Stimulated activated CD4-positive, alpha-beta T cell treated with anti-CD3 and anti-CD28 coated beads, TNF-alpha, amount 100 ng/mL, for 4 hours (primary cell): ENCODE measurements around the gene ATP9A.
"Not testable (repeated sequence)": the region's sequence is repeated elsewhere in the genome, so short reads cannot be mapped to it uniquely, and the experiment has no call there.

Experiments used
- DNase-seq, 3 experiments: peaks; one replicate each; pipeline ENCODE4 v3.0.0-alpha.2; 2020; ENCODE audit warnings: low read depth in 3 of 3

The ATP9A gene

DNA sequence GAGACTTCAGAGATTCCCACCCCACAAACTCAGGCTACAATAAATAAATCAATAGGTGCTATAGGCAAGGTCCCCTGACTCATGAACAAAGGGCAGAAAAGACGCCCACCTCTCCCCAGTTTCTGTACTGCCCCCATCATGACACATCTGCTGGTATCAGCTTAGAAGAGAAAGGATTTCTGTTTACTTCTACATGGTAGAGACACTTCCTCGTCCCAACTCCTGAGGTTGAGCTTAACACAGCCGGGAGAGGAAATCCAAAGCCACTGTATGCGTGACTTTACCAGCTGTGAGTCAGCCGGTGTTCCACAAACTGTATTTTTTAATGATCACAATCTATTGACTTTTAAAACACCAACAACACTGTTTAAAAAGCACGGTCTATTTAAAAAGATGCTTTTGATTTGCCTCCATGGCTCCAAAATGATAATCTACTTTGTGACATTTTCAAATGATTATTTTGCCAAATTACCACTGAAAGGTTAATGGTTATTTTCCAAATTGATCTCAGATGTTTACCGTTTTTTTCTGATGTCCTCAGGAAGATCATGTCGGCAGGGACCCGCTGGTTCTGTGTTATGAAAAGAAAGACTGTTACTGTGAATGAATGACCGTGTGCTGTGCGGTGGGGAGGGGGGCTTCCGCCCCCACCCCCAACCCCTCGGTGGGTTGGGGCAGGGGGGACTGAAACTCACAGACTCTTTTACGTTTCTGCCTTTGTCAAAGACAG lies 72.5 kb downstream of the ATP9A start:
- DNase-seq: no peak

DNA sequence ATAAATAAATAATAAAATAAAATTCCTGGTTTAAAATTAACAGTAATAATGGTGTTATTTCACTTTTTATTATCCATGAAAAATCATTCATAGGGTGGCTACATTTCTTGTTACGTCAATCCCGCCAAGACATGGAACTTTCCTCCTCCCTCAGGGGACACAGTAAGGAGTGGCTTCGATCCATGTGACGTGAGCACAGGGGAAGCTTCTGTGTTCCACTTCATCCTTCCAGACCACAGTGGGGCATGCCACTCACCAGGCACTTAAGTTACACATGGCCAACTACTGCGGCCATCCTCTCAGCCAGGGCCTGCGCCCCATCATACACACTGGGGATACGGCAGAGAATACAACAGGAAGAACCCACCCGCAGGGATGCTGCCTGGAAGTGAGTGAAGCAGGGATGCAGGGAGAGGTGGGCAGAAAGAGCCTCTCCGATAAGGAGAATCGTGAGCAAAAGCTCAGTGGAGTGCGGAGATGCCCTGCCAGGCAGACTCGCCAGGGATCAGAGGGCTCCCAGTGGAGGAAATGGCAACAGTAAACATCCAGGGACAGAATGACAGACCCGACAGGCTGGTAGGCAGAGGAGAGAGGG lies 75.3 kb downstream of the ATP9A start:
- DNase-seq: no peak

DNA sequence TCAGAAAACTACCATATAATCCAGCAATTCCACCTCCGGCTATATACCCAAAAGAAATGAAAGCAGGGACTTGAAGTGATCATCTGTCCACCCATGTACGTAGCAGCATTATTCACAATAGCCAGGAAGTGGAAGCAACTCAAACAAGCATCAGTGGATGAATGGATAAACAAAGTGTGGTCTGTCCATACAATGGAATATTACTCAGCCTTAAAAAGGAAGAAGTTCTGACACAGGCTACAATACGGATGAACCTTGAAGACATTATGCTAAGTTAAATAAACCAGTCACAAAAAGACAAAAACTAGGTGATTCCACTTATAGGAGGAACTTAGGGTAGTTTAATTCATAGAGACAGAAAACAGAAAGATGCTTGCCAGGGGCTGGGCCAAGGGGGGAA lies 76.5 kb downstream of the ATP9A start:
- DNase-seq: no peak

DNA sequence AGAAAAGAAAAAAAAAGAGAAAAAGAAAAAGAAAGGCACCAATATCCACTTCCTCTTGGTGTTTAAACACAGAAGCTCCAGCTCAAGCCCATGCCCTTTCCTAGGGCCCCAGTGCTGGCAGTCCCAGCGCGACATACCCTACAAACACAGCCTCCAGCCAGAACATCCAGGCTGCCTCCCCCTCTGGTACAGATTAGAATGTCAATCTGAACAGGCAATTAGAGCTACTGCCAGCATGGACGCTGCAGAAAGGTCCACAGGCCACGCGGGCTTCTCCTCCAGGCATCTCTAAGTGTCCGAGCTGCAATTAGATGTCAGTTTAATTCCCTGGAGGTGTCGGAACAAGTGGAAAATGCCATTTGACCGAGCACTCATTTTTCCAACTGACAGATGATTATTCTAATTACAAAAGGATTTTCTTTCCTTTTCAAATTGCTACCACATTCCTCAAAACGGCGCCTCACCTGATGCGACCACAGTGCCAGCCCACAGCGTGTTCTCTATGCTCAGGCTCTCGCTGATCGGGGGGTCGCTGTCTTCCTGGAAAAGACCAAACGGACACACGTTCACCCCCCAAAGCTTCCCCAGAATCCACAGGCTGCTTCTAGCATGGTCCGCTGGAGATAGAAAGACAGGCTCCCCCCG lies 79.5 kb downstream of the ATP9A start:
- DNase-seq: no peak

DNA sequence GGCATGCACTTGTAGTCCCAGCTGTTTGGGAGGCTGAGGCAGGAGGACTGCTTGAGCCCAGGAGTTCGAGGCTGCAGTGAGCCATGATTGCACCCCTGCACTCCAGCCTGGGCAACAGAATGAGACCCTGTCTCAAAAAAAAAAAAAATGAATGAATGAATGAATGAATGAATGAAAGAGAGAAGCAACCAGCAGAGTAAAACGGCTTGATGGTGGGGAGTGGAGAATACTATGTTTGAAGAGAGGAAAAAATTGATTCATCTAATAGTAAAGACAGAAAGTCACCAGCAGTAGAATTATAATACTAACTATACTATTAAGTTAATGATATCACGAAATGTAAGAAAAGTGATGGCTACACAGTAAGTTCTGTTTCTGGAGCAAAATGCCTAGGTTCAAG lies 80.6 kb downstream of the ATP9A start:
- DNase-seq: no peak

DNA sequence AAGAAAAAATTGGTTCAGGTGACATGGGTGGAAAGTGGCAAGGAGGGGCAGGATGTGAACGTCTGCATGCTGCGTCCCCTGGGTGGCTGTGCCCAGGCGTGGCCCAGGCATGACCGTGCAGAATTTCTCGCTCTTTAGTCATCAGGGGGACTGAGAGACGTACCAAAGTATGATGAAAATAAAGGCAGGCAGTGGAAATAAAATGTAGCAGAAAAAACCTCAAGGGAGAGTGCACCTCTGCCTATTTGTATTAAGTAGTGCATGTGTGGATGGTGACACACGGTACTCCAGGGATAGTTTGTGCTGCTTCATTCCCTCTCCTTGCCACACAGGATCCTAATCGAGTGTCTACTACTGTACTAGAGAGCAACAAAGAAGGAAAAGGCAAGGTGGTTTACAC lies 81.1 kb downstream of the ATP9A start:
- DNase-seq: no peak

DNA sequence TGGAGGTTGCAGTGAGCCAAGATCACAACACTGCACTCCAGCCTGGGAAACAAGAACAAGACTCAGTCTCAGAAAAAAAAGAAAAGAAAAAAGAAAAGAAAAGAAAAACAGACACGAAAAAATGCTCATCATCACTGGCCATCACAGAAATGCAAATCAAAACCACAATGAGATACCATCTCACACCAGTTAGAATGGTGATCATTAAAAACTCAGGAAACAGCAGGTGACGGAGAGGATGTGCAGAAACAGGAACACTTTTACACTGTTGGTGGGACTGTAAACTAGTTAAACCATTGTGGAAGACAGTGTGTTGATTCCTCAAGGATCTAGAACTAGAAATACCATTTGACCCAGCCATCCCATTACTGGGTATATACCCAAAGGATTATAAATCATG lies 82.7 kb downstream of the ATP9A start:
- DNase-seq: not testable (repeated sequence)

DNA sequence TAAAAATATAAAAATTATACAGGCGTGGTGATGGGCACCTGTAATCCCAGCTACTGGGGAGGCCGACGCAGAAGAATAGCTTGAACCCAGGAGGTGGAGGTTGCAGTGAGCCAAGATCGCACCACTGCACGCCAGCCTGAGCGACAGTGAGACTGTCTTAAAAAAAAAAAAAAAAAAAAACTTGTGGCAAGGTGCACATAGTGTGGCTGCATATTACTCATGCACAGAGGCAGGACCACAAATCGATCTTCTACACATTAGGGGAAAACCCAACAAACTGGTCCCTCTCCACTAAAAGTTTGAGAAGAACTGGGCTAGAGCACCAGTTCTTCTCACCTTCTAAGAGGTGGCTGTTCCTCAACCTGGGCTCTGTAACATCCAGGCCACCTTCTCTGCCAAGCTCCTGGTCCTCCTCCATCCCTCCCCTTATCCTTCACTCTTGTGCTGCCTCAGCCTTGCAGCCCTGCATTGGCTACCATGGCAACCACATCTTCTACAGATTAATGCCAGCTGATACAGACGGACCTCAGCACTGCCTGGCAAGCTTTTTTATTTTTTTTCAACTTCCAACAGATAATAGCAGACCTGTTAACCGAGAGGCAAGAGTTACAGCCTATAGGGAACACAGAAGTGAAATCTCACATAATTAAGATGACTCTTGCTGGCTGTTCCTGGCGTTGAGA lies 88.0 kb downstream of the ATP9A start:
- DNase-seq: no peak

DNA sequence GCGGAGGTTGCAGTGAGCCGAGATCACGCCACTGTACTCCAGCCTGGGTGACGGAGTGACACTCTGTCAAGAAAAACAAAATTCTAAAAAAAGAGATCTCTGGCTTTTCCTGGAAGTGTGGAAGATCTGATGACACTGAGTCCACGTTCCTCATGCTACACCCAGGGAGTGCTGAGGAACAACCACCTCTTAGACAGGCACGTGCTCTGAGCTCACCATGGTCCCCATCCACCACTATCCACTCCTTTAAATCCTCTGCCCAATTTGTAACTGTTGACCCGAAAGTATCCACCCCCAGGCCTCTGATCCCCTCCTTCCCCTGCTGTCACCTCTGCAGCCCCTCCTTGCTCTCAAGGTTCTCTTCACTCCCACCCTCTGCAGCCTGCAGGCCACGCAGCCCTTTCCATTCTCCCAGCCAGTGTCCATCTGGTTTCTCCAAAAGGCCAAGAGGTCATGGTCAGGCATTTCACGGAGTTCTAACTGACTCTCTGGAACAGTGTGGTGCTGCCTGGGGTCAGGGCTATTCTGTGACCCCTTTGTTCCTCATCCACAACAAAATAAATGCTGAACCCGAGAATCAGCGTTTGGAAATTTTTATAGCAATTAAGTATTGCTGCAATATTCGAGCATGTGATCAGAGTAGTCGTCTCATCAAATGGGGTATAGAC lies 88.8 kb downstream of the ATP9A start:
- no peak for DNase-seq

DNA sequence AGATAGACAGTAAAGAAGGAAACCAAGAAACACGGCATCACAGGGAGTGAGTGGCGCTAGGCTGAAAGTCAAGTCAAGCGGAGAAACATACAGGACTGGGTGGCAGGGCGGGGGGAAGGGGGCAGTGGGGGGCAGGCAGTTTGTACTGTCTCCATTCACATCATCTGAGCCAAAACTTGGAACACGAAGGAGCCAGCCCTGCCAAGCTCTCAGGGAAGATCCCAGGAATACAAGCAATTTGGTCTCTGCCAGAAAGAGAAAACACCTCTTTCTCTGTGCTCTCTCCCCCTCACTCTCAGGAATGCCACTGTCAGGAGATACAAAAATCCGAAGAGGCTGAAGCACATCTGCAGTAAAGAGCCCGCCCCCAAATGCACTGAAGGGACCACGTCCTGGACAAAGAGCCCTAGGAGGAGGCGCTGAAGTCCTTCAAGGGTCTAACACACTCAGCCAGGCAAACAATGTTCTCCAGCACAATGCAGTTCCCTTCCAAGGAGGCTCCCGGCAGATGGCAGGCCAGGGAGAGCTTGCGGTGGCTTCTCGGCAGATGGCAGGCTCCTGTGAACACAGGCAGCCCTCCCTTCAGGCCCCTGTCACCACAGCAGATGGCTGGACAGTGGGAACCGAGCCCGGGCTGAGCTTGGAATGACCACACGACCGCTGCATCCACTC lies 90.0 kb downstream of the ATP9A start:
- DNase-seq: no peak

DNA sequence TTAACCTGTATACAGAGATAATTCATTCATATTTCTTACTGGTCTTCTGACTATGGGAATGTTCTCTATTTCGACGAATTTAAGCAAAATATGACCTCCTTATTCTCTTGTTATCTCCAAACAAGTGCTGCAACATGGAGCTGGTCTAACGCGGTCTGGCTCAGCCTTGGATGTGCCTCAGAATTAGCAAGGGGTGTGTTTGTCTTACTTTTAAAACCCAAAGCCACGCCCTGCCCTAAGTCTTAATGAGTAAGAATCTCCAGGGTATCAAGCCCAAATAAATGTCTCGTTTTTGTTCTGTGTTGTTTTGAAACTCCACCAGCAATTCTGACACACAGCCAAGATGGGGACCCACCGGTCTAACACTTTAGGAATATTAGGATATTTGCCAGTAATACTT lies 99.2 kb downstream of the ATP9A start:
- no peak for DNase-seq

DNA sequence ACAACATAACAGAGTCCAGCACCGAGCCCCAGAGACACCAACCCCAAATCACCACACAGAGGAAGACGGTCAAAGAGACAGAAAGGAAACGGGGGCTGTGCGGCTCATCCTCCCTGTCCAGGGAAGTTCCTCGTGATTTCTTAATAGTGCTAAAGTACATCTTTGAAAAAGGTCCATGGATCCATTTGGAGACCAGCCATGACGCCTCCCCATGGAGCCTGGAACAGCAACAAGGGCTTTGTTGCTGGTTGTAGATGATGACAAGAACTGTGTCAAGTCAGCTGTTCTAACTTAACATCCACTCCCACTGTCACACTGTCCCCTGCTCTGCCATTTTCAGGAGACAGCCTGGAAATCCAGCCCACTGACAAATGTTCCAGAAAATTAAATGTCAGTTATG lies 99.7 kb downstream of the ATP9A start:
- DNase-seq: no peak

DNA sequence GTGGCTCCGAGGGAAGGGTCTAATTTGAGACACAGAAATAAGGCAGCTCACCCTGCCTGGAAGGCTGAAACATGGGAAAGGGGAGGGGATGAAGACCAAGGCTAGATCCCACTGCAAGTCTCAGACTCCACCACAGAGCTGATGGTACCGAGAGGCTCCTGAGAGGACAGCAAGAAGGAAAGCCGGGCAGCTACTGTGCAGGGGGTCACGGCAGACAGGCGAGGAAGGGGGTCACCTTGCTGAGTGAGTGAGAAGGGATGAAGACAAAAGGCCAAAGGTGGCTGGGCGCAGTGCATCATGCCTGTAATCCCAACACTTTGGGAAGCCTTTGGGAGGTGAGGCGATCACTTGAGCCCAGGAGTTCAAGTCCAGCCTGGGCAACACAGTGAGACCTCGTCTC lies 100.7 kb downstream of the ATP9A start:
- DNase-seq: no peak

DNA sequence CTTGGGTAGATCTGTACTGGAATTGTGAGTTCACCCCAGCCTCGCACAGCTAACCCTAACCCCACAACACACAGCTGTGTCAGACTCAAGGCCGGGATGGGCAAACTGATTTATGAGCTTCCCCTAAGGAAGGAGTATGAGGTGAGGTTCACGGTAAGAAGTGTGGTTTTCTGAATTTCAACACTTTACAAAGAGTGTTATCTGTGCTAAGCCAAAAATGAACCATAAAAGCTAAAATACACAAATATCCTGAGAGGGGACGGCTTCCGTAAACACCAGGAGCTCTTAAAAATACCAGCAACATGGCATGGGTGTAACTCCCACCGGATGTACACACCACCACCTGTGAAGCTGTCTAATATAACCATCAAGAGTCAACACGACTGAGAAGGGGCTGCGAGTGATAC lies 101.2 kb downstream of the ATP9A start:
- no peak for DNase-seq

DNA sequence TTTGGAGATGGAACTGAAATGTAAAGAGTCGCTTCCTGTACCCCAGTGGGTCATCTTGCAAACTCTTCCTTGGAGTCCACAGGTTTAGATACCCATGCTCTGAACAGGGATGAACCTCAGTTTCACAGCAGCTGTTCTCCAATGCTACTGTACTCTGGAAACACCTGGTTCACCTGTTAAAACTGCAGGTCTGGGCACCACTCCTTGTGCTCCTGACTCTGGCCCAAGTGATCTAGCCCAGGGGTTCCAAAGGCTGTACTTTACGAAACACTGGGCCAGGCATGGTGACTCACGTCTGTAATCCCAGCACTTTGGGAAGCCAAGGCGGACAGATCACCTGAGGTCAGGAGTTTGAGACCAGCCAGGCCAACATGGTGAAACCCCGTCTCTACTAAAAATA lies 102.1 kb downstream of the ATP9A start:
- no peak for DNase-seq

DNA sequence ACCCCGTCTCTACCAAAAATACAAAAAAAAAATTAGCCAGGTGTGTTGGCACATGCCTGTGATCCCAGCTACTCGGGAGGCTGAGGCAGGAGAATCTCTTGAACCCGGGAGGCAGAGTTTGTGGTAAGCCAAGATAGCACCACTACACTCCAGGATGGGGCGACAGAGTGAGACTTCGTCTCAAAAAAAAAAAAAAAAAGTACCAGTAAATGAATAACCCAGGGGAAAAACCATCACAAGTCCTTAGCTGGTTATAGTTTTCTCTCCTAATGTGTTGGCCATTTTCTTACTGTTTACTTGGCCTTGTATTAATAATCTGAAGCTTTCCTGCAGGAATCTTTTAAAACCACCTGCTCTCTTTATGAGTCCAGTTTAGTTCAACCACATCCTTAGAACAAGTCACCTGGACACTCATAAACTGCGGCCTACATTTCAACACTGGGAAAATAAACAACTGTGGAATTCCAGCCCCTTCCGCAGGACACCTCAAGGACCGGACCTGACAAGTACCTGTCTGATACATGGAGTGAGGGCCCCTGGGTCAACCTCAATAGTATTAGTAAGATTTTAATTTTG lies 102.6 kb downstream of the ATP9A start:
- no peak for DNase-seq

DNA sequence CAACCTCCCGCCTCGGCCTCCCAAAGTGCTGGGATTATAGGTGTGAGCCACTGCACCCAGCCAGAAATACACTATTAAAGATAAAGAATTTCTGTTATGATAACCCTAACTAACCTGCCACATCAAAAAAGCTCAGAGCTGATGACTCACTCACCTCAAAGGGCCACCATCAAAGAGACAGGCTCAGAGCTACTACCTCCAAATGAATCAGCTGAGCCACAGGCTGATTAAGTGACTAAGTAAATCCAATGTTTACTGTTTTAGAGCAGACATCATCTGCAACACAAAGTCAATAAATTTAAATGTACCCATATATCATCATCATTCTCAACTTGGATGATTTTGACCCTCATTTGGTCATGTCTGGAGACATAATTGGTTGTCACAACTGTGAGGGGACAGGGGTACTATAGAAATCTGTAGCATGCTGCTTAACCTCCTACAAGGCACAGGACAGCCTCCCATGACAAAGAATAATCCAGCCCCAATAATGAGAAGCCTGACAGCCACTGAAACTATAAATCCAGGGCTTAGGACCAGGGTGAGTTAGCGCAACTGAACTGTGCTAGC lies 106.5 kb downstream of the ATP9A start:
- DNase-seq: peak in 2 of 3 experiments; percentile 5 to 14

DNA sequence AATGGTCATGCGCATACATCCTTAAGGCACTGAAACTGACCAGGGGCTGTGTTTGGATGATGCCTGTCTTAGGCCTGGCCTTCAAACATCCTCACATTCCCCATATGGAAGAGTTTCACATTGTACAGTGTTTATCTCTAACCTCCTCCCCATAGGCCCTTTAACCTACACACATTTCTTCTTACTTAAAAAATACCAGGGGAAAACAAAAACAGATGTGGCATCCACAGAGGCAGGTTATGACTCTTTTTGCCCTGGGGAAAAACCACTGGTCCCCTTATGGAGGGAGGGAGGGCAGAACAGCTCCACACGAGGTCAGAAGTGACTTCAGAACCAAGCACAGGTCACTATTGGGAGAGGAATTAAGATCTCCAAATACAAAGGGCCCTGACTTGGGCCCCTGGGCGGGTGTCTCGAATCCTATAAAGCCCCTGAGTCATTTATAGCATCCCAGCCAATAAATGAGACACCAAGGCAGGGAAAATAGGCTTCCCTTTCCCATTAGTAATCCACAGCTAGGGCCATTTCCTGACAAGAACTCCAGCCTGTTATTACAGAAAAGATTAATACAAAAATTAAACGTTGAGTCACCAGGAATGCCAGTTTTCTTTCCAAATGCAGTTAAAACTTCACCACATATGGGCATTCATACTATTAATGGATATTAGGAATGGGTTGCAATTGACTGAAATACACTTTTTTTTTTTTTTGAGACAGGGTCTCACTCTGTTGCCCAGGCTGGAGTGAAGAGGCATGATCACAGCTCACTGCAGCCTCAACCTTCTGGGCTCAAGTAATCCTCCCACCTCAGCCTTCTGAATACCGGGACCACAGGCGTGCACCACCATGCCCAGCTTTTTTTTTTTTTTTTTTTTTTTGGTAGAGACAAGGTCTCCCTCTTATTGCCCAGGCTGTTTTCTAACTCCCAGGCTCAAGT lies 107.2 kb downstream of the ATP9A start:
- DNase-seq: no peak

DNA sequence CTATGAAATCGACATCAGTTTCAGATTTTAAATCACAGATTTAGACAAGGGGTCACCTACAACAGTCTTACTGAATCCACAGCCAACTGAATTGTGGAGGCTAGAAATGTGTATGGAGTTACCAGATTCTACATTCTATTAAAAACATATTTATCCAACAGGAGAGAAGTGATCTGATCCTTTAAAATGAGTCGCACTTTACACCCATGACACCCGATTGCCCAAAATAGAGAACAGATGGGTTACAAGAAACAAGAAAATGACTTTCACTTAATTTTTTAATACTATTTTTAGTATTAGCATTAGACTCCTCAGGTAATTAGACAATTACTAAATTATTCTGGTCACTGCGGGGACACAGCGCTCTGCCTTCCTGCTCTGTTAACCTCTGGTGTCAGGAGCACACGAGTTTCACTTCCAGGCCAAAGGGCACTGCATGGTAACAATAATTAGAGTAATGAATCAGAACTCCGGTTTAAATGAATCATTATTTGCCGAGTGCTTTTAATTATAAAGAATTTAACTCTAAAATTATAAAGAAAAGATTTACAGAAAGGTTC lies 108.6 kb downstream of the ATP9A start:
- no peak for DNase-seq
